Measurements from ENCODE around the gene TLX2.

- TF ChIP-seq CTCF (IDR thresholded peaks at IDR 0.05) (no peak), POLR2A (IDR thresholded peaks at IDR 0.05) (no peak)
These were observed 11.3 kb upstream of the TLX2 start for GRCh38 chr2:74502720-74503505.

All from vagina (tissue), 2 donors.